ENCODE results near the gene AGBL1. TPM values are rescaled to one million over a fixed set of nuclear protein-coding genes. Genes with fewer than 3 reads are reported as not detected.
"Not testable (repeated sequence)": the region's sequence is repeated elsewhere in the genome, so short reads cannot be mapped to it uniquely, and the experiment has no call there.

AGBL1 gene
- total RNA-seq, 4 donors from 2014 or later: 0.40 TPM; not detected in 3

- Histone ChIP-seq H3K36me3 (no peaks in the 10 kb centered on the region), H3K9me3 (no peaks in the 10 kb centered on the region), H3K27me3 (no peaks in the 10 kb centered on the region), H3K4me3 (no peak overlapping the region), H3K27ac (no peak overlapping the region), H3K4me1 (no peaks in the 10 kb centered on the region)
- DNase-seq: no peak
- TF ChIP-seq CTCF (IDR thresholded peaks at IDR 0.05) (no peak), POLR2A (IDR thresholded peaks at IDR 0.05) (no peak)
Measured at GRCh38 chr15:87032295-87032694, 952.6 kb downstream of the AGBL1 start.

- H3K9me3 ChIP-seq: no peaks in the 10 kb centered on the region
- no peaks in the 10 kb centered on the region for H3K4me1 ChIP-seq
- DNase-seq: no peak
- H3K27me3 ChIP-seq: no peaks in the 10 kb centered on the region
- TF ChIP-seq CTCF (IDR thresholded peaks at IDR 0.05) (no peak), POLR2A (IDR thresholded peaks at IDR 0.05) (no peak)
- H3K36me3 ChIP-seq: no peaks in the 10 kb centered on the region
- no peak overlapping the region for H3K4me3 ChIP-seq
- no peak overlapping the region for H3K27ac ChIP-seq
Measured at GRCh38 chr15:87033056-87033455, 953.4 kb downstream of the AGBL1 start.

- Histone ChIP-seq H3K9me3 (no peaks in the 10 kb centered on the region), H3K4me3 (no peak overlapping the region), H3K27ac (no peak overlapping the region), H3K4me1 (no peaks in the 10 kb centered on the region), H3K36me3 (no peaks in the 10 kb centered on the region), H3K27me3 (no peaks in the 10 kb centered on the region)
- no peak for TF ChIP-seq CTCF (IDR thresholded peaks at IDR 0.05)
- TF ChIP-seq POLR2A (IDR thresholded peaks at IDR 0.05): no peak
- no peak for DNase-seq
Measured at GRCh38 chr15:87034886-87035285, 955.2 kb downstream of the AGBL1 start.

GRCh38 chr15:87038404-87038803, 958.7 kb downstream of the AGBL1 start:
- Histone ChIP-seq H3K36me3 (no peaks in the 10 kb centered on the region), H3K27me3 (no peaks in the 10 kb centered on the region), H3K4me1 (no peaks in the 10 kb centered on the region), H3K4me3 (no peak overlapping the region), H3K9me3 (no peaks in the 10 kb centered on the region), H3K27ac (no peak overlapping the region)
- no peak for TF ChIP-seq POLR2A (IDR thresholded peaks at IDR 0.05)
- TF ChIP-seq CTCF (IDR thresholded peaks at IDR 0.05): no peak
- no peak for DNase-seq

- H3K27me3 ChIP-seq, H3K36me3 ChIP-seq, H3K9me3 ChIP-seq, H3K27ac ChIP-seq, H3K4me3 ChIP-seq, DNase-seq, H3K4me1 ChIP-seq: not testable (repeated sequence)
Measured at GRCh38 chr15:87042619-87043018, 962.9 kb downstream of the AGBL1 start.

- no peak overlapping the region for H3K4me3 ChIP-seq
- no peak overlapping the region for H3K27ac ChIP-seq
- H3K27me3 ChIP-seq: no peaks in the 10 kb centered on the region
- H3K36me3 ChIP-seq: no peaks in the 10 kb centered on the region
- H3K9me3 ChIP-seq: no peaks in the 10 kb centered on the region
- DNase-seq: no peak
- no peaks in the 10 kb centered on the region for H3K4me1 ChIP-seq
- TF ChIP-seq POLR2A (IDR thresholded peaks at IDR 0.05) (no peak), CTCF (IDR thresholded peaks at IDR 0.05) (no peak)
Measured at GRCh38 chr15:87045746-87046145, 966.1 kb downstream of the AGBL1 start.

All from Peyer's patch (tissue), 4 donors.